Esophagus squamous epithelium (tissue), 4 donors: ENCODE results near the gene UNC79.

Experiments
- CTCF ChIP-seq, 6 experiments: fragments of 450-650 bp in 4 of 6; fragments of 200-600 bp in 2 of 6; sonication (generic) in 2 of 6; IDR thresholded peaks; one replicate each; pipeline ENCODE4 v1.5.1; 2016 to 2019; ENCODE audit warnings: antibody characterized with exemption in 6 of 6, mild to moderate bottlenecking in 4 of 6, moderate library complexity in 4 of 6
- POLR2A ChIP-seq, 4 donors: fragments of 450-650 bp; IDR thresholded peaks; one replicate each; pipeline ENCODE4 v1.6.1; 2017; ENCODE audit warnings: antibody characterized with exemption in 4 of 4, mild to moderate bottlenecking in 4 of 4, moderate library complexity in 3 of 4

GRCh38 chr14:93665169-93665568, 234.4 kb downstream of the UNC79 start:
- TF ChIP-seq CTCF (IDR thresholded peaks at IDR 0.05): no peak
- no peak for TF ChIP-seq POLR2A (IDR thresholded peaks at IDR 0.05)
